ENCODE results near the gene CITED4. TPM values are rescaled to one million over a fixed set of nuclear protein-coding genes. Genes with fewer than 3 reads are reported as not detected.

CITED4 gene
- total RNA-seq, 4 donors from 2014 or later, result 7.6 to 30.1 (median 16.5) TPM

DNA sequence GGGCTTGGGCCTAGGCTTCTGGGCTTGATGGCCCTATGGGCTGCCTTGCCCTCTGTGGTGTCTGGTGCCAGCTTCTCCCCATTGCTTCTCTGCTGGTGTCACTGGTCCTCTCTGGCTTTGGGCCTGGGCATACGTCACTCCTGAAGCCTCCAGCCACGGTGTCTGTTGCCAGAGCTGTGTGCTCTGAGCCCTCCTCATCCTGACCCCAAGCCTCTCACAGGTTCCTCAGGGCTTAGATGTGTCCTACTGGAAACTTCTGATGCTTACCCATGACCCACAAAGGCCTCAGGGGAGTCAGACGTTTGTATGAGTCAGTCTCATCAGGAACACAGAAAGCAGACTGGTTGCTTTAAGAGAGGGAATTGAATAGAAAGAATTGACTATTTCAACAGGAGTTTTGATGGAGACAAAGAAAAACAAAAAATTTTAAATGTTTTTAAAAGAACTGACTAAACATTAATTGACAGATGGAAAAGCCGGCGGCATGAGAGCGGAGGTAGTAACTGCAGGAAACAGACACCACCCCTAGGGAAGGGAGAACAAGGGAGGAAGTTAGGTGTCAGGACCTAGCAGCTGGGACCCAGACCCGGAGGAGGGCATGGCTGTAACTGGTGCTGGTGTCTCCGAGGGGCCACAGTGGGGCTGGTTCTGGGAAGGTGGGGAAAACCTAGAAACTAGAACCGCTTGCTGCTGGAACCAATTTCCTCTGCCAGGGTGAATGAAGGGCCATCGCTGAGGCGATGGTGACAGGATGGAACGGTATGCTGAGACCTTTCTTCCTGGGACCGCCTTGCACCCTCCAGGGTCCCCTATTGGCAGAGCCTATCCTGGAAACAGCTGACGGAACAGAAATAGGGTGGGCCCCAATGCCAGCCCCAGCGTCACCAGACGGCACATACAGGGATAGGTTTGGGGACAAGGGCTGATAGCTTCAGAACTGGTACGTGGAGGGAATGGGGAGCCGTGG, 40.0 kb upstream of the CITED4 start:
- Histone ChIP-seq H3K27me3 (no peaks in the 10 kb centered on the region), H3K4me3 (no peak overlapping the region), H3K27ac (no peak overlapping the region), H3K36me3 (no peaks in the 10 kb centered on the region), H3K9me3 (no peaks in the 10 kb centered on the region), H3K4me1 (peaks cover 0 to 4% (median 0%) of the 10 kb centered on the region in 4 donors)
- no peak for DNase-seq
- intact Hi-C loops (cut with DNase I; ENCODE audit: low total_unique reads), result no loop called here
- TF ChIP-seq POLR2AphosphoS5 (IDR thresholded peaks at IDR 0.05), result no peak
- TF ChIP-seq POLR2A (IDR thresholded peaks at IDR 0.05), result no peak
- TF ChIP-seq, protein P1, sequence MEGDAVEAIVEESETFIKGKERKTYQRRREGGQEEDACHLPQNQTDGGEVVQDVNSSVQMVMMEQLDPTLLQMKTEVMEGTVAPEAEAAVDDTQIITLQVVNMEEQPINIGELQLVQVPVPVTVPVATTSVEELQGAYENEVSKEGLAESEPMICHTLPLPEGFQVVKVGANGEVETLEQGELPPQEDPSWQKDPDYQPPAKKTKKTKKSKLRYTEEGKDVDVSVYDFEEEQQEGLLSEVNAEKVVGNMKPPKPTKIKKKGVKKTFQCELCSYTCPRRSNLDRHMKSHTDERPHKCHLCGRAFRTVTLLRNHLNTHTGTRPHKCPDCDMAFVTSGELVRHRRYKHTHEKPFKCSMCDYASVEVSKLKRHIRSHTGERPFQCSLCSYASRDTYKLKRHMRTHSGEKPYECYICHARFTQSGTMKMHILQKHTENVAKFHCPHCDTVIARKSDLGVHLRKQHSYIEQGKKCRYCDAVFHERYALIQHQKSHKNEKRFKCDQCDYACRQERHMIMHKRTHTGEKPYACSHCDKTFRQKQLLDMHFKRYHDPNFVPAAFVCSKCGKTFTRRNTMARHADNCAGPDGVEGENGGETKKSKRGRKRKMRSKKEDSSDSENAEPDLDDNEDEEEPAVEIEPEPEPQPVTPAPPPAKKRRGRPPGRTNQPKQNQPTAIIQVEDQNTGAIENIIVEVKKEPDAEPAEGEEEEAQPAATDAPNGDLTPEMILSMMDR (IDR thresholded peaks at IDR 0.05), result no peak
- TF ChIP-seq EP300 (IDR thresholded peaks at IDR 0.05; ENCODE audit: low read depth), result no peak
- in situ Hi-C loops (cut with MboI; ENCODE audit: low pct_ligation_motif_present in 1 of 4, low pct_unique_long_range_greater_than_20kb in 1 of 4, low sequenced_read_pairs in 3 of 4), result no loop called here
- 78 to 100% methylated on average over 3 to 18 of the region's 18 CpGs for WGBS, 2 donors (ENCODE audit: low coverage in 1 of 2)

DNA sequence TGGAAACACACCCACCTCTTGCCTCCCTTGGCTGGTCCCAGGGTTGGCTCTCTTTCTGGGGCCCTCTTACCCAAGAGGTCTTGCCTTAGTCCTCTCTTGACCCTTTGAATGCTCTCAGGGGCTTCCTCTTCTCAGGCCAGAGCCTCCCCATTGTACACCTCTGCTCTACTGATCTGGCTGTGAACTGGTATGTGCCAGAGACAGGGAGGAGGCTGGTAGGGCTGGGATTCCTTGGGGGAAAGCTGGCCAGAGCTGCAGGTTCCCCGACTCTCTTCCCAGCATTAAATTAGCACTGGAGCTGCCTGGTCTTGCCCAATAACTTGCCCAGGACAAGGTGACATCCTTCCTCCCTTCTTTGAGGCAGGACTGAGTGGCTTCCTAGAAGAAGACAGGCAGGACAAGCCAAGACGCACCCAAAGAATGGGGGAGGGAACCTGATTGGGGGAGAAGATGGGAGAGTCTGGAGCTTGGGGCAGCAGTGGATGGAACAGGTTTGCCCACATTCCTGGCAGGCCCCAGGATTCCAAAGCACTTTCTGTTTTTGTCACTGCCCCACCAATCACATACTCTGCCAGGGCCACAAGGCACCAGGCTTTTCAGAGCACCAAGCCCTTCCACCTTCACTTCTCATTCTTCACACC, 37.2 kb upstream of the CITED4 start:
- 67% methylated on average over 2 of the region's 2 CpGs; no CpG with 5 or more reads in 1 of the 2 donors for WGBS, 2 donors (ENCODE audit: low coverage in 1 of 2)
- no peak for TF ChIP-seq POLR2A (IDR thresholded peaks at IDR 0.05)
- TF ChIP-seq, protein P1 (IDR thresholded peaks at IDR 0.05), result no peak
- no peak for TF ChIP-seq POLR2AphosphoS5 (IDR thresholded peaks at IDR 0.05)
- TF ChIP-seq EP300 (IDR thresholded peaks at IDR 0.05; ENCODE audit: low read depth), result no peak

DNA sequence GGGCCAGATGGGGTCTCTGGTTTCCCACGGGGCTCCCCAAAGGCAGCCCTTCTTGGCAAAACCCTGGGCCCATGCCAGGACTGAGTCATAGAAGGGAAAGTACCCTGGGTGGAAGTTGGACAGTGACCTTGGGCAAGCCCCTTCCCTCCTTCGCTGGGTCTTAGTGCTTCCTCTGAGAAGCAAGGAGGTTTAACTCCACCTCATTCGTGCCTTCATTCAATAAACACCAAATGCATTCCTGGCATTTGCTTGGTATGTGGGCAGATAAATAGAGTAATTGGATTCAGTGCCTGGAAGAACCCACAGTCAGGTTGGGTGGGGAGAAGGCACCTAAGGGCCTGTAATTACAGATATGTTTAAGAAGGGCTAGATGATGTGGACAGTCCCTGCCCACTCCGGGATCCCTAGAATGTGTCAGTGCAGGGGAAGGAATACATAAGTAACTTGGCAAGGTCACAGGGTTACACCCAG, 36.3 kb upstream of the CITED4 start:
- 38% methylated on average over 4 of the region's 4 CpGs; no CpG with 5 or more reads in 1 of the 2 donors for WGBS, 2 donors (ENCODE audit: low coverage in 1 of 2)
- Histone ChIP-seq H3K4me3 (no peak overlapping the region), H3K27me3 (no peaks in the 10 kb centered on the region), H3K4me1 (peaks cover 0 to 4% (median 0%) of the 10 kb centered on the region in 4 donors), H3K9me3 (peaks cover 13 to 15% of the 10 kb centered on the region in 2 donors), H3K27ac (no peak overlapping the region), H3K36me3 (no peaks in the 10 kb centered on the region)
- TF ChIP-seq POLR2A (IDR thresholded peaks at IDR 0.05) (no peak), EP300 (IDR thresholded peaks at IDR 0.05; ENCODE audit: low read depth) (no peak), POLR2AphosphoS5 (IDR thresholded peaks at IDR 0.05) (no peak)
- TF ChIP-seq, protein P1 (IDR thresholded peaks at IDR 0.05), result no peak
- in situ Hi-C loops (cut with MboI; ENCODE audit: low pct_ligation_motif_present in 1 of 4, low pct_unique_long_range_greater_than_20kb in 1 of 4, low sequenced_read_pairs in 3 of 4), result no loop called here
- intact Hi-C loops (cut with DNase I; ENCODE audit: low total_unique reads), result no loop called here
- no peak for DNase-seq

More for the DNA sequence above, 37.2 kb upstream of the CITED4 start:
- in situ Hi-C loops (cut with MboI; ENCODE audit: low pct_ligation_motif_present in 1 of 4, low pct_unique_long_range_greater_than_20kb in 1 of 4, low sequenced_read_pairs in 3 of 4), result no loop called here
- no peaks in the 10 kb centered on the region for H3K36me3 ChIP-seq
- no peaks in the 10 kb centered on the region for H3K27me3 ChIP-seq
- no peak overlapping the region for H3K27ac ChIP-seq
- H3K4me3 ChIP-seq, result no peak overlapping the region
- H3K4me1 ChIP-seq, result peaks cover 0 to 4% (median 0%) of the 10 kb centered on the region in 4 donors
- intact Hi-C loops (cut with DNase I; ENCODE audit: low total_unique reads), result no loop called here
- peaks cover 5 to 8% of the 10 kb centered on the region in 2 donors for H3K9me3 ChIP-seq
- DNase-seq, result no peak

DNA sequence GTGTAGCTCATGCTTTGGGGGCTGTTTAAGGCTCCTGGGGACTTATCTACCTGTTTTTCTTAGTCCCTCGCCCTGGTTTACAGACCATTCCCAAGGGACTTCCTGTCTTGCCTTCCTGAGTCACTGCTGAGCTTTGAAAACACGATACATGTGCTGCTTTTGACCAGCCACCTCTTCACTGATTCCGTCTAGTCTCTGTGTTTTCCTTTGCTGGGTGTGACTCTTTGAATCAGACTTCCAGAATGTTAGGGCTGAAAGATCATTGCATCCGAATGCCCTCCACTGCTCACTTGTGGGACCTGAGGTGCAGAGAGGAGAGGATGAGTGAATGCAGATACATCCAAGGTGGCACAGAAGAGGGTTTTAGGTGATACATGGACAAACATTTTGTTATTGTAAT, 35.4 kb upstream of the CITED4 start:
- intact Hi-C loops (cut with DNase I; ENCODE audit: low total_unique reads) (no loop called here), in situ Hi-C loops (cut with MboI; ENCODE audit: low pct_ligation_motif_present in 1 of 4, low pct_unique_long_range_greater_than_20kb in 1 of 4, low sequenced_read_pairs in 3 of 4) (no loop called here)
- Histone ChIP-seq H3K9me3 (peaks cover 13 to 15% of the 10 kb centered on the region in 2 donors), H3K27ac (no peak overlapping the region), H3K4me1 (peaks cover 0 to 4% (median 0%) of the 10 kb centered on the region in 4 donors), H3K27me3 (no peaks in the 10 kb centered on the region), H3K36me3 (no peaks in the 10 kb centered on the region), H3K4me3 (no peak overlapping the region)
- DNase-seq, result no peak
- WGBS, 2 donors (ENCODE audit: low coverage in 1 of 2), result 83% methylated on average over 4 of the region's 4 CpGs; no CpG with 5 or more reads in 1 of the 2 donors
- no peak for TF ChIP-seq POLR2A (IDR thresholded peaks at IDR 0.05)
- TF ChIP-seq EP300 (IDR thresholded peaks at IDR 0.05; ENCODE audit: low read depth), result no peak

All from transverse colon (tissue), 4 donors.